Measurements from ENCODE around the gene CTXND2. TPM values are rescaled to one million over a fixed set of nuclear protein-coding genes. Genes with fewer than 3 reads are reported as not detected.
A peak's percentile ranks its signal among the peaks of the same experiment; 100 is the strongest.

The CTXND2 gene
- total RNA-seq, 4 donors from 2014 or later: not detected

GRCh38 chr1:150872572-150872971, 14.4 kb upstream of the CTXND2 start:
- Histone ChIP-seq H3K4me3 (no peak overlapping the region), H3K36me3 (peaks cover 0 to 35% (median 0%) of the 10 kb centered on the region in 3 donors), H3K27me3 (no peaks in the 10 kb centered on the region), H3K4me1 (peaks cover 3 to 50% (median 6%) of the 10 kb centered on the region in 3 donors), H3K9me3 (no peaks in the 10 kb centered on the region), H3K27ac (no peak overlapping the region)
- intact Hi-C loops (cut with DNase I): no loop called here
- no peak for DNase-seq
- TF ChIP-seq CTCF (IDR thresholded peaks at IDR 0.05) (no peak), POLR2A (IDR thresholded peaks at IDR 0.05) (no peak)
- 89 to 90% methylated on average over 2 of the region's 2 CpGs for WGBS, 2 donors

GRCh38 chr1:150873521-150873920, 13.4 kb upstream of the CTXND2 start:
- DNase-seq: no peak
- Histone ChIP-seq H3K27me3 (no peaks in the 10 kb centered on the region), H3K4me1 (peaks cover 3 to 50% (median 6%) of the 10 kb centered on the region in 3 donors), H3K27ac (no peak overlapping the region), H3K36me3 (peaks cover 0 to 31% (median 0%) of the 10 kb centered on the region in 3 donors), H3K9me3 (no peaks in the 10 kb centered on the region), H3K4me3 (no peak overlapping the region)
- no peak for TF ChIP-seq CTCF (IDR thresholded peaks at IDR 0.05)
- TF ChIP-seq POLR2A (IDR thresholded peaks at IDR 0.05): no peak
- WGBS, 2 donors: 66 to 75% methylated on average over 2 of the region's 2 CpGs
- intact Hi-C loops (cut with DNase I): no loop called here

- peak overlapping the region in 3 of 4 donors; percentile 79 to 99 (median 98) for H3K4me3 ChIP-seq
Observed at GRCh38 chr1:150874455-150875196, 12.3 kb upstream of the CTXND2 start.

GRCh38 chr1:150875197-150876118, 11.5 kb upstream of the CTXND2 start:
- DNase-seq: no peak
- Histone ChIP-seq H3K27me3 (no peaks in the 10 kb centered on the region), H3K27ac (peak overlapping the region; percentile 93 to 99 (median 98)), H3K4me3 (peak overlapping the region; percentile 79 to 99 (median 92)), H3K9me3 (no peaks in the 10 kb centered on the region), H3K4me1 (peaks cover 3 to 40% (median 6%) of the 10 kb centered on the region in 3 donors), H3K36me3 (peaks cover 0 to 16% (median 0%) of the 10 kb centered on the region in 3 donors)
- TF ChIP-seq CTCF (IDR thresholded peaks at IDR 0.05): no peak
- no peak for TF ChIP-seq POLR2A (IDR thresholded peaks at IDR 0.05)
- intact Hi-C loops (cut with DNase I): no loop called here
- 8 to 13% methylated on average over 17 of the region's 17 CpGs for WGBS, 2 donors

More at GRCh38 chr1:150874455-150875196, 12.3 kb upstream of the CTXND2 start:
- WGBS, 2 donors: 39 to 48% methylated on average over 7 of the region's 7 CpGs
- H3K27me3 ChIP-seq: no peaks in the 10 kb centered on the region
- DNase-seq: no peak
- H3K36me3 ChIP-seq: peaks cover 0 to 20% (median 0%) of the 10 kb centered on the region in 3 donors
- H3K9me3 ChIP-seq: no peaks in the 10 kb centered on the region
- peak overlapping the region in 3 of 4 donors; percentile 12 to 99 (median 99) for H3K27ac ChIP-seq
- H3K4me1 ChIP-seq: peaks cover 3 to 48% (median 6%) of the 10 kb centered on the region in 3 donors
- TF ChIP-seq POLR2A (IDR thresholded peaks at IDR 0.05): no peak
- TF ChIP-seq CTCF (IDR thresholded peaks at IDR 0.05): no peak
- intact Hi-C loops (cut with DNase I): no loop called here

All from esophagus squamous epithelium (tissue), 5 donors.